ENCODE results near the gene PBX1. TPM values are rescaled to one million over a fixed set of nuclear protein-coding genes. Genes with fewer than 3 reads are reported as not detected.

PBX1 gene
- polyA plus RNA-seq, 3 donors: 0.07 TPM; not detected in 2

GRCh38 chr1:164880644-164881043 is 321.7 kb downstream of the PBX1 start:
- WGBS (ENCODE audit: insufficient coverage): 78% methylated on average over 1 of the region's 2 CpGs
- intact Hi-C loops (cut with micrococcal nuclease): no loop called here
- H3K4me3 Mint-ChIP-seq: no peak overlapping the region

GRCh38 chr1:164885311-164885710 is 326.3 kb downstream of the PBX1 start:
- H3K27me3 ChIP-seq (ENCODE audit: control insufficient read depth in 2 of 2, insufficient read depth in 2 of 2, low read length in 2 of 2): no peaks in the 10 kb centered on the region
- H3K4me2 ChIP-seq (replicated peaks; ENCODE audit: extremely low read depth, low read length, poor library complexity, severe bottlenecking): no peak overlapping the region
- no peak overlapping the region for H3K4me3 ChIP-seq (replicated peaks in 1 of 3; ENCODE audit: low read depth in 2 of 3, low read length in 3 of 3)
- no peaks in the 10 kb centered on the region for H4K20me1 ChIP-seq (ENCODE audit: insufficient read depth, low read length)
- H3K79me2 ChIP-seq (ENCODE audit: insufficient read depth, low read length): no peaks in the 10 kb centered on the region
- Mint-ChIP-seq H3K27ac (no peak overlapping the region), H3K4me3 (no peak overlapping the region), H3K27me3 (ENCODE audit: low read depth in 3 of 3) (no peaks in the 10 kb centered on the region), H3K4me1 (no peaks in the 10 kb centered on the region), H3K9me3 (peaks cover 0 to 7% (median 3%) of the 10 kb centered on the region in 7 donors), H3K36me3 (no peaks in the 10 kb centered on the region)
- H3K9ac ChIP-seq (ENCODE audit: insufficient read depth, low read length, poor library complexity, severe bottlenecking): no peak overlapping the region
- H3K36me3 ChIP-seq (replicated peaks in 1 of 2; ENCODE audit: control insufficient read depth in 1 of 2, insufficient read depth in 2 of 2, low read length in 2 of 2): no peaks in the 10 kb centered on the region
- no peak for DNase-seq
- H3K27ac ChIP-seq (ENCODE audit: low read depth in 1 of 2, low read length in 2 of 2): no peak overlapping the region
- no peak overlapping the region for H2AFZ ChIP-seq (ENCODE audit: insufficient read depth, low read depth, low read length, poor library complexity, severe bottlenecking)
- intact Hi-C loops (cut with micrococcal nuclease): no loop called here
- TF ChIP-seq CTCF (IDR thresholded peaks at IDR 0.05): no peak
- WGBS (ENCODE audit: insufficient coverage): no CpG with 5 or more reads among the region's 4 CpGs
- H3K4me1 ChIP-seq (ENCODE audit: control insufficient read depth in 1 of 2, insufficient read depth in 2 of 2, low read length in 2 of 2): no peaks in the 10 kb centered on the region
- no peaks in the 10 kb centered on the region for H3K9me3 ChIP-seq (replicated peaks in 1 of 2; ENCODE audit: control insufficient read depth in 1 of 2, insufficient read depth in 1 of 2, low read length in 2 of 2)

More at GRCh38 chr1:164880644-164881043, 321.7 kb downstream of the PBX1 start:
- Histone ChIP-seq H3K36me3 (replicated peaks in 1 of 2; ENCODE audit: control insufficient read depth in 1 of 2, insufficient read depth in 2 of 2, low read length in 2 of 2) (no peaks in the 10 kb centered on the region), H3K4me1 (ENCODE audit: control insufficient read depth in 1 of 2, insufficient read depth in 2 of 2, low read length in 2 of 2) (no peaks in the 10 kb centered on the region), H2AFZ (ENCODE audit: insufficient read depth, low read depth, low read length, poor library complexity, severe bottlenecking) (no peak overlapping the region), H3K9me3 (replicated peaks in 1 of 2; ENCODE audit: control insufficient read depth in 1 of 2, insufficient read depth in 1 of 2, low read length in 2 of 2) (no peaks in the 10 kb centered on the region), H3K4me2 (replicated peaks; ENCODE audit: extremely low read depth, low read length, poor library complexity, severe bottlenecking) (no peak overlapping the region), H3K4me3 (replicated peaks in 1 of 3; ENCODE audit: low read depth in 2 of 3, low read length in 3 of 3) (no peak overlapping the region), H3K79me2 (ENCODE audit: insufficient read depth, low read length) (no peaks in the 10 kb centered on the region), H3K27me3 (ENCODE audit: control insufficient read depth in 2 of 2, insufficient read depth in 2 of 2, low read length in 2 of 2) (no peaks in the 10 kb centered on the region), H4K20me1 (ENCODE audit: insufficient read depth, low read length) (no peaks in the 10 kb centered on the region), H3K9ac (ENCODE audit: insufficient read depth, low read length, poor library complexity, severe bottlenecking) (no peak overlapping the region), H3K27ac (ENCODE audit: low read depth in 1 of 2, low read length in 2 of 2) (no peak overlapping the region)
- Mint-ChIP-seq H3K9me3 (peaks cover 0 to 8% (median 3%) of the 10 kb centered on the region in 7 donors), H3K27ac (no peak overlapping the region), H3K36me3 (no peaks in the 10 kb centered on the region), H3K4me1 (no peaks in the 10 kb centered on the region), H3K27me3 (ENCODE audit: low read depth in 3 of 3) (no peaks in the 10 kb centered on the region)
- no peak for TF ChIP-seq CTCF (IDR thresholded peaks at IDR 0.05)
- DNase-seq: no peak

Measured in CD14-positive monocyte (primary cell).